GM23248 (cell line): ENCODE results near the gene HERC6. TPM values are rescaled to one million over a fixed set of nuclear protein-coding genes. Genes with fewer than 3 reads are reported as not detected.
"Not testable (repeated sequence)": the region's sequence is repeated elsewhere in the genome, so short reads cannot be mapped to it uniquely, and the experiment has no call there.

Experiments used
- DNase-seq: peaks from one replicate; pipeline ENCODE4 v3.0.0-alpha.2; 2015
- H2AFZ ChIP-seq: fragments of 200-600 bp; sonication (generic); 2 replicates; pipeline ENCODE4 v1.6.1; 2016; ENCODE audit warnings: antibody characterized with exemption
- H3F3A ChIP-seq: fragments of 200-600 bp; sonication (generic); 2 replicates; pipeline ENCODE4 v1.6.1; 2016; ENCODE audit warnings: mild to moderate bottlenecking, antibody characterized with exemption, mixed run types; ENCODE audit not compliant: insufficient read depth
- H3K27ac ChIP-seq: fragments of 200-600 bp; sonication (generic); 2 replicates; pipeline ENCODE4 v1.5.1; 2016; ENCODE audit warnings: mild to moderate bottlenecking
- H3K27me3 ChIP-seq: fragments of 200-600 bp; sonication (generic); replicated peaks from 2 replicates; pipeline ENCODE4 v1.6.1; 2016; ENCODE audit warnings: mild to moderate bottlenecking; ENCODE audit not compliant: insufficient read depth
- H3K36me3 ChIP-seq: fragments of 200-600 bp; sonication (generic); 2 replicates; pipeline ENCODE4 v1.6.1; 2016; ENCODE audit warnings: low read depth, mild to moderate bottlenecking
- H3K4me1 ChIP-seq: fragments of 200-600 bp; sonication (generic); 2 replicates; pipeline ENCODE4 v1.6.1; 2016; ENCODE audit warnings: mild to moderate bottlenecking; ENCODE audit not compliant: insufficient read depth
- H3K4me2 ChIP-seq: fragments of 200-600 bp; sonication (generic); one replicate; pipeline ENCODE4 v1.6.1; 2016; ENCODE audit warnings: mild to moderate bottlenecking; ENCODE audit not compliant: unreplicated experiment
- H3K4me3 ChIP-seq: fragments of 200-600 bp; sonication (generic); 2 replicates; pipeline ENCODE4 v1.5.1; 2016; ENCODE audit warnings: mild to moderate bottlenecking
- H3K79me2 ChIP-seq: fragments of 200-600 bp; sonication (generic); 2 replicates; pipeline ENCODE4 v1.6.1; 2016; ENCODE audit warnings: mild to moderate bottlenecking; ENCODE audit not compliant: insufficient read depth
- H3K9ac ChIP-seq: fragments of 200-600 bp; sonication (generic); 2 replicates; pipeline ENCODE4 v1.6.1; 2016; ENCODE audit warnings: mild to moderate bottlenecking
- H3K9me2 ChIP-seq: fragments of 200-600 bp; sonication (generic); 2 replicates; pipeline ENCODE4 v1.6.1; 2016; ENCODE audit warnings: mixed run types, mild to moderate bottlenecking, moderate library complexity; ENCODE audit not compliant: insufficient read depth
- H3K9me3 ChIP-seq: fragments of 200-600 bp; sonication (generic); one replicate; pipeline ENCODE4 v1.6.1; 2017; ENCODE audit warnings: low read depth
- H4K20me1 ChIP-seq: fragments of 200-600 bp; sonication (generic); 2 replicates; pipeline ENCODE4 v1.6.0; 2016; ENCODE audit not compliant: insufficient read depth
- EZH2 ChIP-seq: fragments of 200-600 bp; sonication (generic); IDR thresholded peaks from 2 replicates; pipeline ENCODE4 v1.6.1; 2018; ENCODE audit warnings: antibody characterized with exemption, mild to moderate bottlenecking; ENCODE audit not compliant: insufficient read depth, poor library complexity, severe bottlenecking
- EZH2phosphoT487 ChIP-seq: fragments of 200-600 bp; sonication (generic); IDR thresholded peaks from 2 replicates; pipeline ENCODE4 v1.6.1; 2018; ENCODE audit warnings: antibody characterized with exemption, moderate library complexity, mild to moderate bottlenecking, low read depth; ENCODE audit not compliant: insufficient read depth
- WGBS, 2 experiments: methylation state at CpG; one replicate each; pipeline ENCODE4 v1.1.6; 2015 to 2017; ENCODE audit warnings: low lambda C conversion rate in 2 of 2, low coverage in 1 of 2; ENCODE audit errors: missing lambda C conversion rate in 2 of 2; 5-methylcytosine and 5-hydroxymethylcytosine counted together
- in situ Hi-C: fragments of 300-500 bp; cut with MboI; formaldehyde crosslinking; loops from 2 replicates; pipeline ENCODE4 v1.15.0; 2020
- polyA plus RNA-seq: library from polyadenylated mRNA; unstranded; fragments of >200 nt; fragmentation: Nextera tagmentation; extraction: Ambion mirVana; gene quantifications from 2 replicates; pipeline ENCODE4 v1.2.1, GENCODE V29; 2016
- total RNA-seq: library from RNA; depleted of rRNA; stranded (reverse); fragments of >200 nt; shearing (Covaris generic); gene quantifications from 2 replicates; pipeline ENCODE4 v1.2.3, GENCODE V29; 2014

HERC6 gene
- total and polyA plus RNA-seq, 2 experiments from 2014 or later: 1.1 to 1.2 TPM

DNA sequence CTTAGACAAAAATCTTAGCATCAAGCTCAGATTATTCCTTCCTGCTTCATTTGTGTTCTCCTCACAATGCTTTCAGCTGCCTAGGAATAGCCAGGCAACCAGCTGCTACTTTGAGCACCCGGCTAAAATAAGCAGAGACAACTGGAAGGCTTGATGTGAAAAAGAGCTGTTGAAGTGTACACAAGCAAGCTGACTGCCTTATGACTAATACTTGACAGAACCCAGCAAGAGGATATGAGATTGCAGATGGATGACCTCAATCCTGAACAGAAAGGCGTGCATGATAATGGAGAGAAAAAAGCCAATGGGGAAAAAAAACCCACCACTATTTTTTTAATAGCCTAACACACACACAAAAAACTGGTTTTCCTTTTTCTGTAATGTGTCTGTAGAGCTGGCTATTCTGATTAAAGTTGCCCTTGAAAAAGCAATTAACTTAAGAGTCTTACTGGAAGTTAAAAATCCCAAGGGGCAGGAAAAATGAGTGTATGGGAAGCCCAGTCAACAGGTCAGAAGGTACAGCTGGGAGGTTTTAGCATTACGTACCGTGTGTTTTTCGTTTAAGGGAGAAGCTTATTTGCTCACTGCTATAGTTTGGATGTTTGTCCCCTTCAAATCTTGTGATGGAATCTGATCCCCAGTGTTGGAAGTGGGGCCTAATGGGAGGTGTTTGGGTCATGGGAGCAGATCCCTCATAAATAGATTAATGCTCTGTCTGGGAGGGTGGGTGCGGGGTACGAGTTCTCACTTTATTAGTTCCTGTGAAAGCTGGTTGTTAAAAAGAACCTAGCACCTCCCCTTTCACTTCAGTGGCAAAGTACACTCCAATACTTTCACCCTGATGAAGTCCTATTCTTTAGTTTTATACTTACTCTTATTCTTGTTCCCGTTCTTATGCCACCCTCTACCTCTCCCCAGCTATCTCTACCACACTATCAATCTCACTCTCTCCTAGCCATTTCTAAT, 37.1 kb upstream of the HERC6 start:
- H3K27ac ChIP-seq: peak overlapping the region; percentile 25
- H3K9ac ChIP-seq: no peak overlapping the region
- H2AFZ ChIP-seq: peak overlapping the region; percentile 43
- no peak for TF ChIP-seq EZH2phosphoT487
- TF ChIP-seq EZH2: no peak
- H3F3A ChIP-seq: peaks cover 7% of the 10 kb centered on the region; the same call in 1 of the 2 replicates
- 0 out of 2 replicates have a peak, but pooled peaks cover 7% of the 10 kb centered on the region for H3K4me1 ChIP-seq
- WGBS, 2 experiments: 26 to 28% methylated on average over 8 of the region's 8 CpGs
- in situ Hi-C loops: no loop called here
- H3K79me2 ChIP-seq: no peaks in the 10 kb centered on the region
- H3K4me3 ChIP-seq: no peak overlapping the region
- no peaks in the 10 kb centered on the region for H3K36me3 ChIP-seq
- H3K9me3 ChIP-seq: no peaks in the 10 kb centered on the region
- H3K27me3 ChIP-seq: no peaks in the 10 kb centered on the region
- H4K20me1 ChIP-seq: no peaks in the 10 kb centered on the region
- peak; percentile 85 for DNase-seq
- no peak overlapping the region for H3K4me2 ChIP-seq
- no peaks in the 10 kb centered on the region for H3K9me2 ChIP-seq

DNA sequence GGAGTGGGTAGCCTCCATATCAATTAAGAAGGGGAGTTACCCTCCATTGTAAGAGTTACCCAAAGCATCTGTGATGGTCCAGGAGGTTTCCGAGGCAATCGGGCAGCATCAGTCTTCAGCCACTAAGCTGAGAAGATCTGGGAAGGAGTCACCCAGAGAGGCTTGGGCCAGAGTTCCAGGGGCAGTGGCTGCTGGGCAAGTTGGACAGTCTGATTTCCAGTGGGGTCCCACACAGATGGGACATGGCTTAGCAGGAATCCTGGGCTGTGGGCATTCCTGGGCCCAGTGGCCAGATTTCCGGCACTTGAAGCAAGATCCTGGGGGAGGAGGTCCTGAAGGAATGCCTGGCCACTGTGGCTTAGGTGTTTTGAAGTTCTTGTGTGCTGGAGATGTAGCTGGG, 31.8 kb upstream of the HERC6 start:
- H3F3A ChIP-seq: peaks cover 13% of the 10 kb centered on the region
- H3K9me2 ChIP-seq, H3K4me3 ChIP-seq, H3K9me3 ChIP-seq, H3K36me3 ChIP-seq, H3K27me3 ChIP-seq, H3K4me1 ChIP-seq, H2AFZ ChIP-seq, H3K27ac ChIP-seq, H3K9ac ChIP-seq, in situ Hi-C loops, H3K79me2 ChIP-seq, DNase-seq, H3K4me2 ChIP-seq, H4K20me1 ChIP-seq: not testable (repeated sequence)
- 68 to 81% methylated on average over 3 of the region's 3 CpGs for WGBS, 2 experiments

DNA sequence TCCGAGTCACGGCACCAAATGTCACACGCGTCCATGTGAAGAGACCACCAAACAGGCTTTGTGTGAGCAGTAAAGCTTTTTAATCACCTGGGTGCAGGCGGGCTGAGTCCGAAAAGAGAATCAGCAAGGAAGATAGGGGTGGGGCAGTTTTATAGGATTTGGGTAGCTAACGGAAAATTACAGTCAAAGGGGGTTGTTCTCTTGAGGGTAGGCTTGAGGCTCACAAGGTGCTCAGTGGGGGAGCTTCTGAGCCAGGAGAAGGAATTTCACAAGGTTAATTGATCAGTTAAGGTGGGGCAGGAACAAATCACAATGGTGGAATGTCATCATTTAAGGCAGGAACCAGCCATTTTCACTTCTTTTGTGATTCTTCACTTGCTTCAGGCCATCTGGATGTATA, 29.9 kb upstream of the HERC6 start:
- H3K9me3 ChIP-seq, H3K27me3 ChIP-seq, H2AFZ ChIP-seq, H3K4me2 ChIP-seq, H3K36me3 ChIP-seq, H3K27ac ChIP-seq, in situ Hi-C loops, H4K20me1 ChIP-seq, H3K9ac ChIP-seq, H3K79me2 ChIP-seq, DNase-seq, H3K4me3 ChIP-seq, H3K9me2 ChIP-seq: not testable (repeated sequence)
- Histone ChIP-seq H3F3A (peaks cover 21% of the 10 kb centered on the region), H3K4me1 (peaks cover 16% of the 10 kb centered on the region)
- 83 to 86% methylated on average over 7 of the region's 7 CpGs for whole genome bisulfite sequencing, 2 experiments

GRCh38 chr4:88350786-88351185, 27.9 kb upstream of the HERC6 start:
- H4K20me1 ChIP-seq: no peaks in the 10 kb centered on the region
- in situ Hi-C loops: no loop called here
- WGBS, 2 experiments: 85 to 89% methylated on average over 4 of the region's 4 CpGs

More at GRCh38 chr4:88350786-88351185, 27.9 kb upstream of the HERC6 start:
- Histone ChIP-seq H3K9me2 (no peaks in the 10 kb centered on the region), H3K36me3 (no peaks in the 10 kb centered on the region), H2AFZ (no peak overlapping the region), H3K27me3 (no peaks in the 10 kb centered on the region), H3K27ac (no peak overlapping the region), H3F3A (peaks cover 21% of the 10 kb centered on the region), H3K4me3 (no peak overlapping the region), H3K79me2 (no peaks in the 10 kb centered on the region), H3K9ac (no peak overlapping the region), H3K4me1 (peaks cover 16% of the 10 kb centered on the region), H3K9me3 (no peaks in the 10 kb centered on the region), H3K4me2 (no peak overlapping the region)
- TF ChIP-seq EZH2phosphoT487 (no peak), EZH2 (no peak)
- DNase-seq: no peak
